Esophagus squamous epithelium (tissue), 4 donors: ENCODE results near the gene CCDC106.

Experiments
- POLR2A ChIP-seq, 4 donors: fragments of 450-650 bp; IDR thresholded peaks; one replicate each; pipeline ENCODE4 v1.6.1; 2017; ENCODE audit warnings: antibody characterized with exemption in 4 of 4, mild to moderate bottlenecking in 4 of 4, moderate library complexity in 3 of 4
- TF ChIP-seq, protein P1 (sequence below), 6 experiments: fragments of 450-650 bp in 4 of 6; fragments of 200-600 bp in 2 of 6; sonication (generic) in 2 of 6; IDR thresholded peaks; one replicate each; pipeline ENCODE4 v1.5.1; 2016 to 2019; ENCODE audit warnings: antibody characterized with exemption in 6 of 6, mild to moderate bottlenecking in 4 of 6, moderate library complexity in 4 of 6

DNA sequence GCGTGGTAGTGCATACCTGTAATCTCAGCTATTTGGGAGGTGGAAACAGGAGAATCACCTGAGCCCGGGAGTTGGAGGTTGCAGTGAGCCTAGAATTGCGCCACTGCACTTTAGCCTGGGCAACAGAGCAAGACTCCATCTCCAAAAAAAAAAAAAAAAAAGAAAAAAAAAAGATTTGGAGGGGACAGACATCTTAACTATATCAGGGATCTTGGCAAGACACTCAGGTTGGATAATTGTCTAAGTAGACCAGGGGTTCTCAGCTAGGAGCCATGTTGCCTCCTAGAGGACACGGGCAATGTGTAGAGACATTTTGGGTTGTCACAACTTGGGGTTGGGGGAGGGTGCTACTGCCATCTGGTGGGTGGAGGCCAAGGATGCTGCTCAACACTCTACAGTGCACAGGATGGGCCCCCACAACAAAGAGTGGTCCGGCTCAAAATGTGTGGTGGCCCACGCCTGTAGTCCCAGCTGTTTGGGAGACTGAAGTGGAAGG, 9.1 kb upstream of the CCDC106 start:
- TF ChIP-seq POLR2A (IDR thresholded peaks at IDR 0.05) = no peak
- TF ChIP-seq, protein P1, sequence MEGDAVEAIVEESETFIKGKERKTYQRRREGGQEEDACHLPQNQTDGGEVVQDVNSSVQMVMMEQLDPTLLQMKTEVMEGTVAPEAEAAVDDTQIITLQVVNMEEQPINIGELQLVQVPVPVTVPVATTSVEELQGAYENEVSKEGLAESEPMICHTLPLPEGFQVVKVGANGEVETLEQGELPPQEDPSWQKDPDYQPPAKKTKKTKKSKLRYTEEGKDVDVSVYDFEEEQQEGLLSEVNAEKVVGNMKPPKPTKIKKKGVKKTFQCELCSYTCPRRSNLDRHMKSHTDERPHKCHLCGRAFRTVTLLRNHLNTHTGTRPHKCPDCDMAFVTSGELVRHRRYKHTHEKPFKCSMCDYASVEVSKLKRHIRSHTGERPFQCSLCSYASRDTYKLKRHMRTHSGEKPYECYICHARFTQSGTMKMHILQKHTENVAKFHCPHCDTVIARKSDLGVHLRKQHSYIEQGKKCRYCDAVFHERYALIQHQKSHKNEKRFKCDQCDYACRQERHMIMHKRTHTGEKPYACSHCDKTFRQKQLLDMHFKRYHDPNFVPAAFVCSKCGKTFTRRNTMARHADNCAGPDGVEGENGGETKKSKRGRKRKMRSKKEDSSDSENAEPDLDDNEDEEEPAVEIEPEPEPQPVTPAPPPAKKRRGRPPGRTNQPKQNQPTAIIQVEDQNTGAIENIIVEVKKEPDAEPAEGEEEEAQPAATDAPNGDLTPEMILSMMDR (IDR thresholded peaks at IDR 0.05) = peak in 2 of 6 experiments; percentile 14 to 33
